Measurements from ENCODE around the gene ELMO3. TPM values are rescaled to one million over a fixed set of nuclear protein-coding genes. Genes with fewer than 3 reads are reported as not detected.
A peak's percentile ranks its signal among the peaks of the same experiment; 100 is the strongest.

ELMO3 gene
- total and polyA plus RNA-seq, 3 experiments from 2014 or later, result 5.0 to 5.3 TPM; not detected in 1

DNA sequence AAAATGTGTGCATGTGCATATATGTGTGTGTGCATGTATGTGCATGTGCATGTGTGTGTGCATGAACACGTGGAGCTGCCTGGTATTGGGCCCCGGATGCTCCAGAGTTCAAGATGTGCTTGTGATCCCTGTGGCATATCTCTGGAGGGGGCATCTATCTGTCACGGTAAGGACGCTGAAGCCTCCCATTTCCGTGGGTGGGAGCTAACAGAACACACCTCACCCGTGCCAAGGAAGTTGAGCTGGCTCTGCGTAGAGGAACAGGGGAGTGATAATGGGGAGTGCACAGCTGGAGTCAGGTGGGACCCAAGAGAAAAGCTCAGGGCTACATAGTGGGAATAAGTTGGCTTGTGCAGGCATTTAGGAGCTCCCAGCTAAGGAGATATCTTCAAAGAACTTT, 12.7 kb downstream of the ELMO3 start:
- no peaks in the 10 kb centered on the region for H3K9me3 Mint-ChIP-seq
- no peaks in the 10 kb centered on the region for H3K4me1 Mint-ChIP-seq
- H3K27me3 Mint-ChIP-seq, result peaks cover 0 to 2% of the 10 kb centered on the region in 2 donors
- no peaks in the 10 kb centered on the region for H3K36me3 ChIP-seq (ENCODE audit: insufficient read depth, low read length)
- no peaks in the 10 kb centered on the region for H3K27me3 ChIP-seq (ENCODE audit: insufficient read depth, low read length, poor library complexity, severe bottlenecking)
- peaks cover 0 to 2% (median 0%) of the 10 kb centered on the region in 3 donors for H3K36me3 Mint-ChIP-seq
- H3K4me3 Mint-ChIP-seq, result no peak overlapping the region
- ChIA-PET POLR2A (no interaction called here), CTCF (interaction anchor here (0.8 kb wide), 1 partner anchor 14 kb away, joined by 3 read pairs; no protein-coding TSS in a partner anchor)
- no peak overlapping the region for H3K27ac ChIP-seq (ENCODE audit: low read depth, low read length)
- H3K9me3 ChIP-seq (ENCODE audit: low read length), result no peaks in the 10 kb centered on the region
- peak overlapping the region in 1 of 8 donors; percentile 18 for H3K27ac Mint-ChIP-seq
- H3K4me1 ChIP-seq (ENCODE audit: insufficient read depth, low read length), result no peaks in the 10 kb centered on the region
- DNase-seq, result peak in 1 of 5 donors; percentile 33
- H3K4me3 ChIP-seq (ENCODE audit: low read length), result no peak overlapping the region

DNA sequence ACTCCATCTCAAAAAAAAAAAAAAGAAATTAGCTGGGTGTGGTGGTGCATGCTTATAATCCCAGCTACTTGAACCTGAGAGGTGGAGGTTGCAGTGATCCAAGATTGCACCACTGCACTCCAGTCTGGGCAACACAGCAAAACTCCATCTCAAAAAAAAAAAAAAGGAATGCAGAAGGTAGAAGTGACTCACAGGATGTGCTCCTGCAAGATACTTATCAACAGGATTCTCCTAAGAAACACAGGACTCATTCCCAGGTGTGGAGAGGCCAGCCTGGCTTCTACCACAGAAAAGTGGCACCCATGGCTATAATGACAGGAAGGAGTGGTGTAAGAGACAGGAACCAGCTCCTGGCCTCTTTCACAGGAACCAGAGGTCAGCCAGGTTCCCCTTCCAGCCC, 13.8 kb downstream of the ELMO3 start:
- ChIA-PET POLR2A (no interaction called here), CTCF (no interaction called here)
- Histone ChIP-seq H3K4me3 (ENCODE audit: low read length) (no peak overlapping the region), H3K9me3 (ENCODE audit: low read length) (no peaks in the 10 kb centered on the region), H3K36me3 (ENCODE audit: insufficient read depth, low read length) (no peaks in the 10 kb centered on the region), H3K4me1 (ENCODE audit: insufficient read depth, low read length) (no peaks in the 10 kb centered on the region), H3K27me3 (ENCODE audit: insufficient read depth, low read length, poor library complexity, severe bottlenecking) (no peaks in the 10 kb centered on the region), H3K27ac (ENCODE audit: low read depth, low read length) (no peak overlapping the region)
- H3K4me1 Mint-ChIP-seq, result no peaks in the 10 kb centered on the region
- H3K27me3 Mint-ChIP-seq, result peaks cover 0 to 2% of the 10 kb centered on the region in 2 donors
- no peak overlapping the region for H3K27ac Mint-ChIP-seq
- no peak for DNase-seq
- peaks cover 0 to 5% (median 5%) of the 10 kb centered on the region in 3 donors for H3K36me3 Mint-ChIP-seq
- no peaks in the 10 kb centered on the region for H3K9me3 Mint-ChIP-seq
- H3K4me3 Mint-ChIP-seq, result no peak overlapping the region

DNA sequence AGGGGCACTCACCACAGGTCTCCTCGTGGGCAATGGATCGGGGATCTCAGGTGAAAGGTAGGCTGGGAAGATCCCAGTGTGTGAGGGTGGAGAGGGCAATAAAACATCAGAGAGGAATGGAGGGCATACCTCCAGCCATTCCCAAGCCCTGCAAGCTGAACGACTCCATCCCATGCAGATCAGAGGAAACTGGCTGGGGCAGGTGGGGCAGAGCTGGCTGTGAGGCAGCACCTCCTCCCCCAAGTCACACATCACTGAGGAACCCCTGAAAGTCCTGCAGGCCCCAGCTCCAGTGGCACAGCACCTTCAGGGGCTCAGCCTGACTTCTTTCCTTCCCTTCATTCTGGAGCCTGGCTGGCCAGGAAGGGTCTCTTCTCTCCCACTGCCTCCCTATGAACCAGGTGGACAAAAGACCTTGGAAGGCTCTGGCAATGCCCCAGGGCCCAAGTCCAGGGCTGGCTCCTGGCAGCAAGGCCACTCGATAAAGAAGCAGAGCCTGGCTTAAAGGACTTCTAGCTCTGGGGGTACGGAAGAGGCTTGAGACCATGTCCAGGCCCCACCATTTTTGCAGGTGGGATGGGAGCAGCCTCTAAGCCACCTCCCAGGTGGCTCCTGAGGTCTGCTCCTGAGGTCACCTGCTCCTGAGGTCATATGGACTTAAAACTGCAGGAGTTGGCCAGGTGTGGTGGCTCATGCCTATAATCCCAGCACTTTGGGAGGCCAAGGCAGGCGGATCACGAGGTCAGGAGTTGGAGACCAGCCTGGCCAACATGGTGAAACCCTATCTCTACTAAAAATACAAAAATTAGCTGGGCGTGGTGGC, 14.5 kb downstream of the ELMO3 start:
- H3K4me1 Mint-ChIP-seq, result no peaks in the 10 kb centered on the region

DNA sequence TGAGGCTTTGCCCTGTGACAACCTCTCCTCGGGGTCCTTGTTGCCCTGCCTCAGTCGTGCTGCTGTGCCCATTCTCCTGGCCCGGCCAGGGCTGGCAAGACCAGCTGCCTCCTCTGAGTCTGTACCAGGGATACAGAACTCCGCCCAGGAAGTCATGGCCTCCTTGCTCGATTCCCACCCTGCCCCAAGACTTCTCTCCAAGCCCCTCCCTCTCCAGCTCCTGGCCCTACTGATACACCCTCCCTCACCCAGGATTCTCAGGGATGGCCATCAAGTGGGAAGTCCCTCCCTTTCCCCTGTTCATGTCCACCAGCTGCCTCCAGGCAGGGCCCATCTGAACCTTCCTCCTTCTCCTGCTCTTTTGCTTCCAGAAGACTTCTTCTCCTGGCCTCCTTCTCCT, 16.8 kb downstream of the ELMO3 start:
- H3K27ac ChIP-seq (ENCODE audit: low read depth, low read length), result no peak overlapping the region
- no peak overlapping the region for H3K4me3 Mint-ChIP-seq
- H3K4me3 ChIP-seq (ENCODE audit: low read length), result no peak overlapping the region
- H3K36me3 Mint-ChIP-seq, result peaks cover 0 to 10% (median 7%) of the 10 kb centered on the region in 3 donors
- CTCF ChIA-PET, result no interaction called here
- no peaks in the 10 kb centered on the region for H3K9me3 ChIP-seq (ENCODE audit: low read length)
- no peaks in the 10 kb centered on the region for H3K27me3 ChIP-seq (ENCODE audit: insufficient read depth, low read length, poor library complexity, severe bottlenecking)
- H3K36me3 ChIP-seq (ENCODE audit: insufficient read depth, low read length), result no peaks in the 10 kb centered on the region
- H3K4me1 Mint-ChIP-seq, result no peaks in the 10 kb centered on the region
- H3K27me3 Mint-ChIP-seq, result peaks cover 0 to 2% of the 10 kb centered on the region in 2 donors
- POLR2A ChIA-PET, result no interaction called here
- DNase-seq, result no peak
- peak overlapping the region in 1 of 8 donors; percentile 38 for H3K27ac Mint-ChIP-seq
- H3K4me1 ChIP-seq (ENCODE audit: insufficient read depth, low read length), result no peaks in the 10 kb centered on the region
- H3K9me3 Mint-ChIP-seq, result no peaks in the 10 kb centered on the region

More for the DNA sequence above, 14.5 kb downstream of the ELMO3 start:
- POLR2A ChIA-PET, result no interaction called here
- no peak overlapping the region for H3K4me3 ChIP-seq (ENCODE audit: low read length)
- no peak overlapping the region for H3K27ac ChIP-seq (ENCODE audit: low read depth, low read length)
- H3K27me3 Mint-ChIP-seq, result peaks cover 0 to 2% of the 10 kb centered on the region in 2 donors
- CTCF ChIA-PET, result no interaction called here
- no peaks in the 10 kb centered on the region for H3K36me3 ChIP-seq (ENCODE audit: insufficient read depth, low read length)
- H3K4me1 ChIP-seq (ENCODE audit: insufficient read depth, low read length), result no peaks in the 10 kb centered on the region
- DNase-seq, result no peak
- no peaks in the 10 kb centered on the region for H3K27me3 ChIP-seq (ENCODE audit: insufficient read depth, low read length, poor library complexity, severe bottlenecking)
- peaks cover 0 to 7% (median 5%) of the 10 kb centered on the region in 3 donors for H3K36me3 Mint-ChIP-seq
- no peak overlapping the region for H3K4me3 Mint-ChIP-seq
- H3K27ac Mint-ChIP-seq, result no peak overlapping the region
- H3K9me3 Mint-ChIP-seq, result no peaks in the 10 kb centered on the region
- no peaks in the 10 kb centered on the region for H3K9me3 ChIP-seq (ENCODE audit: low read length)

DNA sequence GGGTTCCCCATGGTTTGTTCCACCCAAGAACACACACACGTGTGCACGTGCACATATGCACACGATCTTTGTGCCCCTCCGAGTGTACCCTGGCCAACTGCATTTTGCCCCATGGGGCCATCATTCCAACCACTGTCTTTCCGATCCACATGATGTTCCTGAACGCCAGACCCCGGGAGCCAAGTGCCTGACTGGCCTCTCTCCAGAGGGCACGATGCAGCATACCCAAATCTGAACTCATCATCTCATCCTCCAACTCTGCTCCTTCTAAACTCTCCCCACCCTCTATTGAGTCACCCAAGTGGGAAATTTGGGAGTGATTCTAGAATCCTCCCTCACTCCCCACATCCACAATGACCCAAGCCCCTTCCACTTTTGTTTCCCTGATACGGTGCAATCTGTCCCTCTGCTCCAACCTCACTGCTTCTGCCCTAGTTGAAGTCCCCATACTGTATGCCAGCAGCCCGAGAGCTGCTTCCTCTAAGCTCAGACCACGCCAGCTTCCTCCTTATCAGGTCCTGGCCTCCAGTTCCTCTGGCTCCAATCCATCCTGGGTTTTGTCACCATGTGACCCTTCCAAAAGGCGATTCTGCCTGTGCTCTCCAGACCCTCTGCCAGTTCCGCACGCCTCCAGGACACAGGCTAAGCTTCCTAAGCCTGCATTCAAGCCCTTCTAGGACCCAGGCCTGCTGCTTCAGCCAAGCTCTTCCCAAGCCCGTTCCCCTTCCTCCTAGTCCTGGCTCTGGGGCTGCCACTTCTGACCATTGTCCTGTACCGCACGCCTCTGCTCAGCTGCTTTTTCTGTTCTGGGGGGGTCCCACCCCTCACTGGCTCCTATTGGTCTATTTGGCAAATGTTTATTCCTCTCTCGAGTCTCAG, 17.9 kb downstream of the ELMO3 start:
- no peaks in the 10 kb centered on the region for H3K27me3 ChIP-seq (ENCODE audit: insufficient read depth, low read length, poor library complexity, severe bottlenecking)
- no peak for DNase-seq
- H3K9me3 Mint-ChIP-seq, result no peaks in the 10 kb centered on the region
- peaks cover 0 to 10% (median 9%) of the 10 kb centered on the region in 3 donors for H3K36me3 Mint-ChIP-seq
- no peaks in the 10 kb centered on the region for H3K27me3 Mint-ChIP-seq
- peak overlapping the region in 1 of 7 donors; percentile 37 for H3K4me3 Mint-ChIP-seq
- peak overlapping the region in 2 of 8 donors; percentile 25 to 51 for H3K27ac Mint-ChIP-seq
- H3K27ac ChIP-seq (ENCODE audit: low read depth, low read length), result no peak overlapping the region
- H3K36me3 ChIP-seq (ENCODE audit: insufficient read depth, low read length), result no peaks in the 10 kb centered on the region
- ChIA-PET POLR2A (interaction anchor here (0.7 kb wide), 1 partner anchor 187 kb away, joined by 3 read pairs; no protein-coding TSS in a partner anchor), CTCF (interaction anchor here (1.2 to 1.7 kb wide), 2 partner anchors 8 to 10 kb away, joined by 3 to 5 read pairs; partner anchors contain the start of gene TMEM208)
- H3K9me3 ChIP-seq (ENCODE audit: low read length), result no peaks in the 10 kb centered on the region
- H3K4me3 ChIP-seq (ENCODE audit: low read length), result no peak overlapping the region
- no peaks in the 10 kb centered on the region for H3K4me1 Mint-ChIP-seq
- no peaks in the 10 kb centered on the region for H3K4me1 ChIP-seq (ENCODE audit: insufficient read depth, low read length)

DNA sequence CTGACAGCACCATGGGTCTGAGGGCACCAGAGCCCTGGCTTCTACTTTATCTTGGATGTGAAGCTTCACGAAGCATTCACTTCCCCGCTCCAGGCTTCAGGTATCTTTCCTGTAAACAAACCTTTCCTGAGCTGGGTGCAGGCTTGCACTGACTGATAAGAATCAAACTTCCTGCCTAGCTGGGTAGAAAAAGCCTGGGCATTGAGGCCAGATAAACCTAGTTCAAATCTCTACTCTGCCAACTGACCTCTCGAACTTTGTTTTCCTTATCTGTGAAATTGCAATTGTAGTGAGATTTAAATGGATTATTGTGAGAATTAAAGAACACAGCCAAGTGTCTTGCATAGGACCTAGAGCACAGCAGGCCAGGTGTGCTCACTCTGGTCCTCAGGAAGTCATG, 25.1 kb downstream of the ELMO3 start:
- H3K4me3 Mint-ChIP-seq, result peak overlapping the region in 1 of 7 donors; percentile 62
- no peak overlapping the region for H3K27ac ChIP-seq (ENCODE audit: low read depth, low read length)
- POLR2A ChIA-PET, result no interaction called here
- H3K36me3 Mint-ChIP-seq, result peaks cover 0 to 25% (median 11%) of the 10 kb centered on the region in 3 donors
- H3K27me3 ChIP-seq (ENCODE audit: insufficient read depth, low read length, poor library complexity, severe bottlenecking), result no peaks in the 10 kb centered on the region
- H3K4me3 ChIP-seq (ENCODE audit: low read length), result no peak overlapping the region
- H3K4me1 Mint-ChIP-seq, result peaks cover 39 to 56% (median 50%) of the 10 kb centered on the region in 3 donors
- CTCF ChIA-PET, result interaction anchor here (1.0 kb wide), 1 partner anchor 55 kb away, joined by 3 read pairs; no protein-coding TSS in a partner anchor
- H3K36me3 ChIP-seq (ENCODE audit: insufficient read depth, low read length), result peaks cover 15% of the 10 kb centered on the region
- no peak for DNase-seq
- H3K9me3 ChIP-seq (ENCODE audit: low read length), result no peaks in the 10 kb centered on the region
- peak overlapping the region in 4 of 8 donors; percentile 8 to 93 (median 40) for H3K27ac Mint-ChIP-seq
- H3K4me1 ChIP-seq (ENCODE audit: insufficient read depth, low read length), result peaks cover 42% of the 10 kb centered on the region
- H3K27me3 Mint-ChIP-seq, result peaks cover 0 to 2% of the 10 kb centered on the region in 2 donors
- H3K9me3 Mint-ChIP-seq, result no peaks in the 10 kb centered on the region

DNA sequence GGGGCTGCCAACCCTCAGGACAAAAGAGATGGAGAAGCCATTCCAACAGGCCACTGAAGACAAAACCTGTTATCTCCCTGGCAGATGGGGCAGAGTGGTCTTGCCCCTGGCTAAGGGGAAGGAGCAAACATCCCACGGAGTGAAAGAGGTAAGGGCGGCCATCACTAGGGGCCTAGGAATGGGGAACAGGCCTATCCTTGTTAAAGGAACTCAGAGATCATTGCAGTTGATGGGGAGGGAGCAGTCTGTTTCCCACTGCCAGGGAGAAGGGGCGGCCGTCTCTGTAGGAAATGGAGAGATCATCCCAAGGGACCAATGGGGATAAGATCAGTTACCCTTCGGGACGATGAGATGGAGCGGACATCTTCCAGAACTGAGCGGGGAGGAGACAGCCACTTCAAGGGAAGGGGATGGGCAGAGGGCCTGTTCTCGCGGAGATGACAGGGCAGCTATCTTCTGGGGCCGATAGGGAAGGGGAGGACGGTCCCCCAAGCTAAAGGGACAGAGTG, 27.4 kb downstream of the ELMO3 start:
- Histone ChIP-seq H3K4me1 (ENCODE audit: insufficient read depth, low read length) (peaks cover 42% of the 10 kb centered on the region), H3K9me3 (ENCODE audit: low read length) (no peaks in the 10 kb centered on the region), H3K36me3 (ENCODE audit: insufficient read depth, low read length) (peaks cover 24% of the 10 kb centered on the region), H3K4me3 (ENCODE audit: low read length) (peak overlapping the region; percentile 99), H3K27ac (ENCODE audit: low read depth, low read length) (peak overlapping the region; percentile 94), H3K27me3 (ENCODE audit: insufficient read depth, low read length, poor library complexity, severe bottlenecking) (no peaks in the 10 kb centered on the region)
- no peak for DNase-seq
- H3K4me1 Mint-ChIP-seq, result peaks cover 39 to 60% (median 50%) of the 10 kb centered on the region in 3 donors
- no peaks in the 10 kb centered on the region for H3K9me3 Mint-ChIP-seq
- H3K27ac Mint-ChIP-seq, result peak overlapping the region; percentile 93 to 99 (median 98)
- peaks cover 0 to 2% of the 10 kb centered on the region in 2 donors for H3K27me3 Mint-ChIP-seq
- POLR2A ChIA-PET, result interaction anchor here (0.9 to 3.1 kb wide), 5 partner anchors 11 to 198 kb away, joined by 3 to 15 read pairs (median 7); partner anchors contain the start of genes FHOD1 and SLC9A5
- H3K36me3 Mint-ChIP-seq, result peaks cover 0 to 47% (median 8%) of the 10 kb centered on the region in 3 donors
- H3K4me3 Mint-ChIP-seq, result peak overlapping the region; percentile 98 to 100 (median 99)
- CTCF ChIA-PET, result interaction anchor here (1.0 to 2.4 kb wide), 10 partner anchors 9 to 708 kb away, joined by 3 to 12 read pairs (median 4); partner anchors contain the start of gene FHOD1

All from CD8-positive, alpha-beta memory T cell (primary cell).